ENCODE data around the gene RECQL. TPM values are rescaled to one million over a fixed set of nuclear protein-coding genes. Genes with fewer than 3 reads are reported as not detected.

RECQL gene
- total RNA-seq, 1 experiment from 2014 or later: 40.3 TPM

GRCh38 chr12:21542403-21542802 lies 41.0 kb upstream of the RECQL start:
- Mint-ChIP-seq H3K27ac (no peak overlapping the region), H3K36me3 (no peaks in the 10 kb centered on the region), H3K27me3 (ENCODE audit: low read depth) (no peaks in the 10 kb centered on the region), H3K4me1 (no peaks in the 10 kb centered on the region), H3K9me3 (no peaks in the 10 kb centered on the region), H3K4me3 (no peak overlapping the region)
- TF ChIP-seq ZNF219 (CRISPR knock-in tag; IDR thresholded peaks at IDR 0.05; ENCODE audit: borderline replicate concordance) (no peak), ZBTB21 (CRISPR knock-in tag; IDR thresholded peaks at IDR 0.05; ENCODE audit: borderline replicate concordance) (no peak), MYBL2 (CRISPR knock-in tag; IDR thresholded peaks at IDR 0.05) (no peak), ATF2 (CRISPR knock-in tag; IDR thresholded peaks at IDR 0.05; ENCODE audit: borderline replicate concordance, low read depth) (no peak), FOXP1 (CRISPR knock-in tag; IDR thresholded peaks at IDR 0.05; ENCODE audit: borderline replicate concordance) (no peak), RELA (CRISPR knock-in tag; IDR thresholded peaks at IDR 0.05; ENCODE audit: borderline replicate concordance) (no peak)
- CTCF ChIA-PET: no interaction called here
- DNase-seq (ENCODE audit: low spot score) (no peak), ATAC-seq (no peak)
- POLR2A ChIA-PET: no interaction called here

GRCh38 chr12:21541773-21542172 lies 40.3 kb upstream of the RECQL start:
- CTCF ChIA-PET: no interaction called here
- Mint-ChIP-seq H3K27ac (no peak overlapping the region), H3K4me1 (no peaks in the 10 kb centered on the region), H3K27me3 (ENCODE audit: low read depth) (no peaks in the 10 kb centered on the region), H3K4me3 (no peak overlapping the region), H3K9me3 (no peaks in the 10 kb centered on the region), H3K36me3 (no peaks in the 10 kb centered on the region)
- TF ChIP-seq AFF4 (CRISPR knock-in tag; IDR thresholded peaks at IDR 0.05; ENCODE audit: borderline replicate concordance) (no peak), FOXJ3 (CRISPR knock-in tag; IDR thresholded peaks at IDR 0.05; ENCODE audit: borderline replicate concordance) (no peak)
- ATAC-seq (no peak), DNase-seq (ENCODE audit: low spot score) (no peak)
- POLR2A ChIA-PET: no interaction called here

GRCh38 chr12:21539797-21540196 lies 38.4 kb upstream of the RECQL start:
- POLR2A ChIA-PET: no interaction called here
- DNase-seq (ENCODE audit: low spot score): no peak
- no peaks in the 10 kb centered on the region for H3K4me1 Mint-ChIP-seq
- no peaks in the 10 kb centered on the region for H3K9me3 Mint-ChIP-seq
- H3K4me3 Mint-ChIP-seq: no peak overlapping the region
- no peaks in the 10 kb centered on the region for H3K36me3 Mint-ChIP-seq
- H3K27ac Mint-ChIP-seq: no peak overlapping the region
- ATAC-seq: no peak
- CTCF ChIA-PET: no interaction called here
- H3K27me3 Mint-ChIP-seq (ENCODE audit: low read depth): no peaks in the 10 kb centered on the region
- TF ChIP-seq ZNF232 (CRISPR knock-in tag; IDR thresholded peaks at IDR 0.05): no peak
- TF ChIP-seq ZNF423 (CRISPR knock-in tag; IDR thresholded peaks at IDR 0.05): no peak
- TF ChIP-seq SMAD3 (CRISPR knock-in tag; IDR thresholded peaks at IDR 0.05; ENCODE audit: borderline replicate concordance): no peak
- no peak for TF ChIP-seq ZNF671 (CRISPR knock-in tag; IDR thresholded peaks at IDR 0.05)
- no peak for TF ChIP-seq ELF4 (CRISPR knock-in tag; IDR thresholded peaks at IDR 0.05; ENCODE audit: low read depth)
- no peak for TF ChIP-seq ZNF317 (CRISPR knock-in tag; IDR thresholded peaks at IDR 0.05; ENCODE audit: borderline replicate concordance, low read depth)
- no peak for TF ChIP-seq AR (CRISPR knock-in tag; IDR thresholded peaks at IDR 0.05)
- no peak for TF ChIP-seq TEAD4 (CRISPR knock-in tag; IDR thresholded peaks at IDR 0.05)
- TF ChIP-seq FOXP1 (CRISPR knock-in tag; IDR thresholded peaks at IDR 0.05; ENCODE audit: borderline replicate concordance): no peak
- TF ChIP-seq JUN (CRISPR knock-in tag; IDR thresholded peaks at IDR 0.05): no peak
- TF ChIP-seq ZNF219 (CRISPR knock-in tag; IDR thresholded peaks at IDR 0.05; ENCODE audit: borderline replicate concordance): no peak
- TF ChIP-seq ARID4B (CRISPR knock-in tag; IDR thresholded peaks at IDR 0.05; ENCODE audit: borderline replicate concordance): no peak
- no peak for TF ChIP-seq ZNF263 (CRISPR knock-in tag; IDR thresholded peaks at IDR 0.05; ENCODE audit: low read depth)
